SIG-M5 (cell line): ENCODE results near the gene FAM3A.

Experiments
- DNase-seq: peaks from one replicate; lab custom pipeline; 2025; lab: John Stamatoyannopoulos, UW

FAM3A gene

DNA sequence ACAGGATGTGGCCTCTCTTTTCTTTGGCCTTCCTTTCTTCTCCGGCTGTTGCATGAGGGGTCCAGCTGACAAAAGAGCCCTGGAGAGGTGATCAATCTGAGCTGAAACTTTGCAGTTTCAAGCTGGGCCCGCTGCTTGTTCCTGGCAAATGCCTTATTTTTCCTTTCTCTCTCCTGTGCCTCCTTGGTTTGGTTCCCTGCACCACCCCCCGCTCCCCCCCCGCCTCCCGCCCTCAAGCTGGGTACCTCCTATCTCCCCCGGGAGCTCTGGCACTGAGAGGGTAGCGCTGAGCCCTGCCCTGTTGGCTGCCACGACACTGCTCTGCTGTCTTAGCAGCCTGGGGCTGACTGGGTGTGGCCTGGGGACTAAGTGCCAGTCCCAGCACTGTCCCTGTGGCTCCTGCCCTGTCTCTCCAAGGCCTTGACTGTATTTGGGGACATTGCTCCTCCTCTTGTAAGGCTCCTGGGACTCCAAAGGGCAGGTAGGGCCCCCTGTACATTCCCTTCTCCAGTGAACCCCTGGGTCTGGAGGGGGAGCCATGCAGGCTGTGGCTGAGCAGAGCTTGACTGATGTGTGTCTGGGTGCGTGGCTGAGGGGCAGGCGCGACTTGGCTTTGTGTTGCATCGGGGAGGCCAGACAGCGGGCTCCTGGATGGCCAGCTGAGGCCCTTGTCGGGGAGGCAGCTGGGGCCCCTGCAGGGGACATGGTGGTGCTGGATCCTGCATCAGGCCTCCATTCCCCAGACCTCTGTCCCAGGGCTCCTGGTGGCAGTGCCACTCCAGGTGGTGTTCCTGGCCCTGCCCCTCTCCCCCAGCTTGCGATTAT lies 56.9 kb downstream of the FAM3A start:
- no peak for DNase-seq

DNA sequence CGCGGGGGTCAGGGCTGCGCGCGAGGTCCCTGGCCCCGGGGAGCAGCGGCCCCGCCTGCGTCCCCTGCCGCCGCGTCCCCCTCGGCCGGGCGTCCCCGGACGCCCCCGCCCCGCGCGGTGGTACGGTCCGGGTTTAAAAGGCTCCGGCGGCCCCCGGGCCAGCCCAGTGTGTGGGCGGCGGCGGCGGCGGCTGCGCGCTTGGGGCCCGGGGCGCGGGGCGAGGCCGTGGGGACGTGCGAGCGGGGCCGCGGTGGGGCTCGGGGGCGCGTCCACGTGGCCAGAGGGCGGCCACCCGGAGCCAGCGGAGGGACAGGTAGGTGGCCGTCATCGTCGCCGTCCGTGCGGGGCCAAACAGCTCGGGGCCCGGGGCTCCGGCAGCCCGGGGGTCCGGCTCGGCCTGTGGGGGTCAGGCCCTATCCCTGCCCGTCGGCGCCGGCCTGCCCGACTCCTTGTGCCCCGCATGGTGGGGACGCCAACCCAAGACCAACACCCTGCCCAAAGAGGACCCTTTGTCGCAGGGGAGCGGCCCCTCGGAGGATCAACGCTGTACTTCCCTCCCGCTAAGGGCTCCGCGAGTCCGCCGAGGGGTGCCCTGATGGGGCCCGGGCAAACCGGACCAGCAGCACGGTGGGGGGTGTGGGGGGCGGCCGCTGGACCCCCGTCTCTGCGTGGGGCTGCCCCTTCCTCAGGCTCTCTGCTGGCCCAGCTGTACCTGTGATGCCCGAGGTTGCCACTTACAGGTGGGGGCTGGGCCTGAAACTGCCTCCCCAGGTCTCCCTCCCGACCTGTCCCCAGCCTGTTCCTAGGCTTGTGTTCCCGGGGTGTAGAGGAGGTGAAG lies 57.7 kb downstream of the FAM3A start, which contains the start of gene PLXNA3:
Gene PLXNA3, plus strand, starts transcription at position 166 of the 838 bp plus-strand sequence. CDS start 1,903 bp downstream, outside the sequence.
- DNase-seq, result no peak

DNA sequence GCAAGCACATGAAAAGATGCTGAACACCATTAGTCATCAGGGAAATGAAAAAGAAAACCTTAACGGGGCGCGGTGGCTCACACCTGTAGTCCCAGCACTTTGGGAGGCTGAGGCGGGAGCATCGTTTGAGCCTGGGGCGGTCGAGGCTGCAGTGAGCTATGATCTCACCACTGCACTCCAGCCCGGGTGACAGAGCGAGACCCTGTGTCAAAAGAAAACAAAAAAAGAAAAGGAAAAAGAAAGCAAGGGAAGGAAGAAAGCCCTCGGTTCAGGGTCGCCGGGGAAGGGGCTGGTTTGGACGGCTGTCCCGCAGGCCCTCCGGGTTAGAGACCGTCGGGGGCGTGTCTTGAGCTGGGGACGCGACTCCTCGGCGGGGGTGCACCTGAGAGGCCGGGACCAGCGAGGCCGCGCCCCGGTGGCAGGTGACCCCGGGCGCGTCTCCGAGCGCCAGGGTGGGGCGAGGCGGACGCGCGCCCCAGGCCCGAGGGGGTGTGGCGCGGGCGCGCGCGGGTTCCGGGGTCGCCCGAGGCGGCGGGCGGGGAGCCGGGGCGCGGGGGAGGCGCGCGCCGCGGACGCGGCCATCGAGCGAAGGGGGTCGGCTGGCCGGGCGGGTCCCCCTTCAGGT lies 58.4 kb downstream of the FAM3A start:
- no peak for DNase-seq
